ENCODE results near the gene KDM6B. TPM values are rescaled to one million over a fixed set of nuclear protein-coding genes. Genes with fewer than 3 reads are reported as not detected.

KDM6B gene
- total and polyA plus RNA-seq, 9 of the 15 experiments (the other 6 are each of a cell fraction or from before 2014, with no cell fraction given) = 0.01 to 22.9 (median 2.2) TPM

- peak; percentile 25; the same call in 1 of the 2 replicates for TF ChIP-seq C11orf30 (IDR thresholded peaks at IDR 0.05; ENCODE audit: low read depth)
- no peak for TF ChIP-seq NR2C2 (CRISPR knock-in tag; IDR thresholded peaks at IDR 0.05)
- TF ChIP-seq NR2C2 (tag; IDR thresholded peaks at IDR 0.05) = peak; percentile 5; the same call in 1 of the 2 replicates
- TF ChIP-seq FOXJ3 (CRISPR knock-in tag; IDR thresholded peaks at IDR 0.05) = 0 out of 2 replicates have a peak, but pooled peaks have one; percentile 4
- TF ChIP-seq RAD51 (IDR thresholded peaks at IDR 0.05; ENCODE audit: borderline replicate concordance, low read depth) = 0 out of 2 replicates have a peak, but pooled peaks have one; percentile 41
- TF ChIP-seq E2F5 (CRISPR knock-in tag; IDR thresholded peaks at IDR 0.05) = 0 out of 2 replicates have a peak, but pooled peaks have one; percentile 28
- peak; percentile 38; the same call in 1 of the 2 replicates for TF ChIP-seq TEAD4 (IDR thresholded peaks at IDR 0.05; ENCODE audit: low read length)
- no peak for TF ChIP-seq TEAD4 (CRISPR knock-in tag; IDR thresholded peaks at IDR 0.05; ENCODE audit: borderline replicate concordance)
- 0 out of 2 replicates have a peak, but pooled peaks have one; percentile 50 for TF ChIP-seq CBFB (CRISPR knock-in tag; IDR thresholded peaks at IDR 0.05)
- TF ChIP-seq TRIM28 (IDR thresholded peaks at IDR 0.05) = no peak
- TF ChIP-seq E2F1 (CRISPR knock-in tag; IDR thresholded peaks at IDR 0.05) = 0 out of 2 replicates have a peak, but pooled peaks have one; percentile 24
- peak; percentile 28 for TF ChIP-seq ZNF143 (CRISPR knock-in tag; IDR thresholded peaks at IDR 0.05)
- TF ChIP-seq ETV6 (IDR thresholded peaks at IDR 0.05; ENCODE audit: borderline replicate concordance in 1 of 2, low read depth in 2 of 2, low read length in 1 of 2) = 0 out of 4 replicates have a peak, but pooled peaks of 1 of the 2 experiments have one; percentile 23
- TF ChIP-seq ETV6 (CRISPR knock-in tag; IDR thresholded peaks at IDR 0.05; ENCODE audit: borderline replicate concordance) = no peak
- TF ChIP-seq ZNF354B (CRISPR knock-in tag; IDR thresholded peaks at IDR 0.05) = no peak
- TF ChIP-seq HMG20A (CRISPR knock-in tag; conservative IDR thresholded peaks at IDR 0.05) = no peak
- peak; percentile 52 for TF ChIP-seq SMAD1 (IDR thresholded peaks at IDR 0.05; ENCODE audit: low read depth, low read length, partially characterized antibody)
- peak; percentile 85 for TF ChIP-seq TOE1 (IDR thresholded peaks at IDR 0.05; ENCODE audit: borderline replicate concordance)
- TF ChIP-seq TOE1 (CRISPR knock-in tag; IDR thresholded peaks at IDR 0.05; ENCODE audit: borderline replicate concordance, low read depth) = no peak
- peak; percentile 74 for TF ChIP-seq ARID4B (CRISPR knock-in tag; IDR thresholded peaks at IDR 0.05)
- TF ChIP-seq POLR2H (tag; IDR thresholded peaks at IDR 0.05; ENCODE audit: low read depth) = peak; percentile 69; the same call in 1 of the 2 replicates
Observed at GRCh38 chr17:7857713-7858521, 23.9 kb downstream of the KDM6B start, which contains the start of gene CYB5D1 (continued).

All from K562 (cell line).